ENCODE results near the gene XAB2.

XAB2 gene

DNA sequence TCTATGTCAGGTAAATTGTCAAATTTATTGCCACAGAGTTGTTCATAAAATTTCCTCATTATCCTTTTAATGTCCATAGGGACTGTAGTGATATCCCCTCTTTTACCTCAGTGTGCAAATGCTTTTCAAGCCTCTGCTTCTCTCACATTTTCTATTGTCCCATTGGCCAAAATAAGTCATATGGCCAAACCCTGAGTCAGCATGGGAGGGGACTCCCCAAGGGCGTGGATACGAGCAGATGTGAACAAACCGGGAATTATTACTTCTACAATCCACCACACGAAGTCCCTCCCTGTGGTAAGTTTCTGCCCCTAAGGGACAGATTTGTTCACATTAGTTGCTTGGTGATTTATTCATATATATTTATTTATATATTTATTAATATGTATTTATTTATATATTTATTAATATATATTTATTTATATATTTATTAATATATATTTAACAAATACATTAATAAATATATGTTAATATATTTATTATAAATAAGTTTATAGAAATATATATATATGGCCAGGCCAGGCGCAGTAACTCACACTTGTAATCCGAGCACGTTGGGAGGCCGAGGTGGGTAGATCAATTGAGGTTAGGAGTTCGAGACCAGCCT is 53.8 kb downstream of the XAB2 start:
- DNase-seq, result no peak

DNA sequence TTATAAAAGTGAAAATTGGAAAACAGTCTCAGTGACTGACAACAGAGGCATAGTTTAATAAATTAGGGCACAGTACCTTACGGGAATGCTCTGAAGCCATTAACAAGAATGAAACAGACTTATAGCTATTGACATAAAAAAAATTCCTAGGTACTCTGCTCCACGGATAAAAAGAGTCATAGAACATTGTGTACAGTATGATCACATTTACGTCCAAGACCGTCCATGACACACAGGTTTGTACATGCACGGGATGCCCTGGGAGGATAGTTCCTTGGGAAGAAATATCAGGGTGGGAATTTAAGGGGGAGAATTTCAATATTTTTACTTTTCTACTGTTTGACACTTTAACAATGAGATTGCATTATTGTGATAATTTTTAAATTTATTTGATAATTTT is 58.6 kb downstream of the XAB2 start:
- DNase-seq, result no peak

All from NCI-H187 treated with DMSO at 0.1 percent for 48 hours (cell line).